AG08395 (cell line): ENCODE results near the gene TPPP.
"Not testable (repeated sequence)": the region's sequence is repeated elsewhere in the genome, so short reads cannot be mapped to it uniquely, and the experiment has no call there.

Source experiments
- DNase-seq: peaks from one replicate; pipeline ENCODE4 v3.0.0; 2012; ENCODE audit warnings: mixed read lengths, low spot score

TPPP gene

DNA sequence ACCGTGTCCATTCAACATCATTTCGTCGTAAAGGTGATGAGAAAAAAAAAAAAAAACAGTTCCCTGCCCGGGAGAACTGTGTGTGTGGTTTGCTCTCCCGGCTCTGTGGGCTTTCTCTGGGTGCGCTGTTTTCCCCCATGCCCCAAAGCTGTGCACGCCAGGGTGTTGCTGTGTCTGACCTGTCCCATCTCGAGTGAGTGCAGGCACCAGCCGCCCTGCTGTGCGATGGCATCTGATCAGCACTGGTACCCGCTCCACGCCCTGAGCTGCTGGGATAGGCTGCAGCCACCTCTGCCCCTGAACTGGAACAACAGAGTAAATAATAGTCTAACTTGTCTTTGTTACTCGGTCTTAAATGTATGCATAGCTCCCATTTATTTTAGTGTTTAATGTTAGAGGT is 47.7 kb downstream of the TPPP start:
- DNase-seq = no peak

DNA sequence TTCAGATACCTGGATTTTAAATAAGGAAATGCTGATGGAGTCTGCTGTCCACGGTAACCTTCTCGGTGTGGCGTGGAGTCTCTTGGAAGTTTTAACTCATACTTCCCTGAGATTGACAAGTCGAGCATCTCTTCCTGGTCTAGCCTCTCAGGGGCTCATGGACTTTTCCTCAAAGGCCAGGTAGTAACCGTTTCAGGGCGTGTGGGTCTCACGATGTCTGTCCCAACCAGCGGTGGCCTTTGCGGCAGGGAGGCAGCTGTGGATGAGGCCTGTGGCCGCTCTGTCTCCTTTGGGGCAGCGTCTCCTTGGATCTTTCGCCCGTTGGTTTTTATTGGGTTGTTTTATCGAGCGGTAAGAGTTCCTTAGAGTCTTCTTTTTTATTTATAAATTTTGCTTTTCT is 48.2 kb downstream of the TPPP start:
- no peak for DNase-seq

DNA sequence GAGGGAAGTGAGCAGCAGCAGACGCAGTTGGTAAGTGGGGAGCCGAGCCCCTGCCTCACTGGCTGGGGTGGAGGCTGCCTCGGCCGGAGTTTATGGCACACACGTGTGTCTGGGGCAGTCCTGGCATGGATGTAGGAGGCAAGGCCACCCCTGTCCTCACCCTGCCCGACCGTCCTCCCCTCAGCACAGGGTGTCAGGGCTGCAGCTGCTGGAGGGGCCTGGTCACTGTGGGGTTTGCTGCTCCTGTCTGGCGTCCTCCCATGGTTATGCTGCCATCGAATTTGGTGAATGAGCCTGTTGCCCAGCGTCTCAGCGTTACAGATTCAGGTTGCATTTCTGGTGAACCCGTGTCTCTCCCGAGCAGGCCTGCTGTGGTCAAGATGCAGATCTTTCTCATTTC is 48.6 kb downstream of the TPPP start:
- no peak for DNase-seq

- DNase-seq = no peak
Measured at GRCh38 chr5:643811-644271, 49.3 kb downstream of the TPPP start.

GRCh38 chr5:643351-643801 is 49.8 kb downstream of the TPPP start:
- DNase-seq = no peak

- no peak for DNase-seq
Measured at GRCh38 chr5:642481-642880, 50.7 kb downstream of the TPPP start.

DNA sequence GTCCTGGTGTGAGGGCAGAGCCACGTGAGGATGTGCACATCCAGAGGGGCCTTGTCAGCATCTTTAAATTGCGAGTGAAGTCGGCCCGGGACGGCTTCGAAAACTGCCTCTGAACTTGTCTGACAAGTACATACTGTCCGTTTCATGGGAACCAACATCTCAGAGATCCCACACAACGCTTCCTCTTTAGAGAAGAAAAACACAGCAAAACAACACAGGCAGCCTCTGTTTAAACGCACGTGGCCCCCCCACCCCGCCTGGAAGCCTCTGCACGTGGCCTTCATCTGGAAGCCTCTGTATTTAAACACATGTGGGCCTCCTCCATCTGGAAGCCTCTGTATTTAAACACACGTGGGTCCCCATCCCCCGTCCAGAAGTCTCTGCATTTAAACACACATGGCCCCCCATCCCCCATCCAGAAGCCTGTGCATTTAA is 51.8 kb downstream of the TPPP start:
- DNase-seq = no peak

GRCh38 chr5:640461-641330 is 52.5 kb downstream of the TPPP start:
- DNase-seq = no peak

- DNase-seq = no peak
Measured at GRCh38 chr5:639584-640213, 53.5 kb downstream of the TPPP start.

DNA sequence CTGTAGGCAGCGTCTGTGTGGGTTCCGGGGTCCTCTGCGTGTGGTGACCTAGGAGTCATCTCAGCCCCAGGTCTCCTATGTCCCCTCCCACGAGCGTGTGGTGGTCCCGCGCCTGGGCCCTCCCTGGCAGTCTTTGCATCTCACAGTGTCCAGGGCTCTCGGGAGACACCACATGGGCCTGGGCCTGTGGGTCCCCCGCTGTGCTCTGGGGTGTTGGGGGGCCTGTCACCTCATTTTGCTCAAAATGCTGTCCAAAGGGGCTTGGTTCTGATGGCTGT is 54.0 kb downstream of the TPPP start:
- no peak for DNase-seq

DNA sequence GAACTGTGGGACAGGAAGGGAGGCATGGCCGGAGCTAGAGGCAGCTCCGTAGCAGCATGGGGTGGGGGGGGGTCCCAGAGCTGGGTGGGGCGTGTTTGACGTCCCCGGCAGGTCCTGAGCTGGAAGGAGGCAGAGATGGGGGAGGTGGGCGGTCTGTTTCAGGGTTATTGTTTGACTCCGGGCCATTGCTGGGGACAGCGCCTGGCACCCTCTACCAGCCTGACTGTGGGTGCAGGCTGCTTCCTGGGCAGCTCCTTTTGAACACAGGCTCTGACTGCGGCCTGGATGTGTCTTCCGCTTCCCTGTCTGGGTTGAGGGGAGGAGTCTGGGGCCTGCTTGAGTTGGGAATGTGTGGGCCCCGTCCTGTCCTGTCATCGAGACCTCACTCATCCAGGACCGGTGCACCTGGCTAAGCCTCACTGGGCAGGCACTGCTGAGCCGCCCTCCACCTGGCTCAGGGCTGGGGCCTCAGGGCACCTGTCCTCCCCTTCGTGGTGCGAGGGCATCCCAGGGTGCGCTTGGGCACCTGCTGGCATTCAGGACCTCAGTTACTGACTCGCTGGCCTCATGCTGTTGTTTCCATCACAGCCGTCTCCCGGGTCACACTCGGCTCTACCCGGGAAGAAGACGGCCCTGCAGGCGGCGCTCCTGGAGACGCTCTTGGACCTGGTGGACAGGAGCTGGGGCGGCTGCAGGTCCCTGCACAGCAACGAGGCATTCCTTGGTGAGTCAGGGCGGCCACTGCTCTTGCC is 54.5 kb downstream of the TPPP start:
- no peak for DNase-seq

DNA sequence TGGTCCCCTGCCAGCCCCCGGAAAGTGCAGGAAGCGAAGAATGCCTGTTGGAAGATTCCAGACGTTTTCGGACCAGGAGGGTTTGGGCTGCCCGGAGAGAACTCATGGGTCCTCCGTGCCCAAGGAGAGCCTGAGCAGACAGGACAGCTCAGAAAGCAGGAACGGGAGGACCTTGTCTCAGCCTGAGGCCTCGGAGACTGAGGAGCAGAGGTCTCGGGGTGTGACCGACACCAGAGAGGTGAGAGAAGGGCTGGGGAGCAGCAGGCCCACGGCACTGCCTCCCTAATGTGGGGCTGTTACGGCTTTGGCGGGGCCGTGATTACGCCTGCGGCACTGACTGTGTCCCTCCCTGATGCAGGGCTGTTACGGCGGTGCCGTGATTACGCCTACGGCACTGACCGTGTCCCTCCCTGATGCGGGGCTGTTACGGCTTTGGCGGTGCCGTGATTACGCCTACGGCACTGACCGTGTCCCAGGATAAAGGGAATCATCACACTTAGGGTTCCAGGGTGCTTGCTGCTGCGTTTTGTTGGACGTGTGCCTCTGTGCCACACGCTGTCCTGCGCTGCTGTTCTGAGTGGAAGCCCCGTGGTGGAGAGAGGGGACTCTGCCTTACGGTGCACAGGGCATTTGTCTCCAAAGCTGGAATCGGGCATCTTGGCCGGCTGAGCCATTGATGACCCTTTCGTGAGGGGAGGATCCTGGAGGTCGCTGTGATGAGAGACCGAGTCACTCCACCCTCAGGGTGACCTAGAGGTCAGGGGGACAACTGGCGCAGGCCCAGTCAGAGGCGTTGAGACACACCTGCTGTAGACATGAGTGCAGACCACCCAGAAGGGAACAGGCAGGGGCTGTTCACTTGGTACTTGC is 55.3 kb downstream of the TPPP start:
- DNase-seq = no peak

DNA sequence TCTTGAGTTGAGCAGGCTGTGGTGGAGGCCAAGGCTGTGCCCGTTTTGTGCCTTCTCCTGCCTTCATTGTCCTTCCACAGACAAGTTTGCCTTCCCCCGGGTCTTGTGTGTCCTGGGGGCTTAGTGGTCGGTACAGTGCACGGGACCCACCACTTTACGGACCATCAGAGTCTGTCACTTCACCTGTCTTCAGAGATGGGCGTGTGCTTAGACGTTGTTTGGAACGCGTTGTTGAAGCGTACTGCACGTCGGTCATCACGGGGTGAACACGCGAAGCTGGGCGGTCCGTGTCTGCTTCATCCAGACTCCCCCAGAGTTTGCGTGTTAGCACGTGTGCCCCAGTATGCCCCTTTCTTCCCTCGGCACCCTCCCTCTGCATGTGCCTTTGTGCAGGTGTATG is 56.2 kb downstream of the TPPP start:
- DNase-seq = no peak

DNA sequence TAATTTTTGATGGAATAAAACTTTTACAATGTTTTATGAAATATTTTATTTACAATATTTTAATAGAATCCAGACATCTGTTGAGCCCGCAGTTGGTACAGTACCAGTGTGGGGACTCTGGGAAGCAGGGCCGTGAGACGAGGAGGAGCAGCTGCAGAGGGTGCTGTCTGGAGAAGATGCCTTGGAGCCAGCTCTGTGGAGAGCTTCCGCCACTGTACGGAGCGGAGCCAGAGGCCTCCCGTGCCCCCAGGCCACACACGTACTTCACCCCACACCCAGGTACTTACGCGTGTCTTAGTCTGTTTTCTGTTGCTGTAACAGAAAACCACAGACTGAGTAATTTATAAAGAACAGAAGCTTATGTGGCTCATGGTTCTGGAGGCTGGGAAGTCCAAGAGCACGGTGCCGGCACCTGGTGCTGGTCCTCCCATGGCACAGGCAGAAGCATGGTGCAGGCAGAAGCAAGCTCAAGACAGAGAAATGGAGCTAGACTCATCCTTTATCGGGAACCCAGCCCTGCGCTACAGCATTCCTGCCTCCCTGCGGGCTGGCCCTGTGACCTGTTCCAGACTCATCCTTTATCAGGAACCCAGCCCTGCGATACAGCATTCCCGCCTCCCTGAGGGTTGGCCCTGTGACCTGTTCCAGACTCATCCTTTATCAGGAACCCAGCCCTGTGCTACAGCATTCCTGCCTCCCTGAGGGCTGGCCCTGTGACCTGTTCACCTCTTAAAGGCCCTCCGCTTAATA is 57.7 kb downstream of the TPPP start:
- DNase-seq = no peak

- no peak for DNase-seq
Measured at GRCh38 chr5:634191-634590, 59.0 kb downstream of the TPPP start.

DNA sequence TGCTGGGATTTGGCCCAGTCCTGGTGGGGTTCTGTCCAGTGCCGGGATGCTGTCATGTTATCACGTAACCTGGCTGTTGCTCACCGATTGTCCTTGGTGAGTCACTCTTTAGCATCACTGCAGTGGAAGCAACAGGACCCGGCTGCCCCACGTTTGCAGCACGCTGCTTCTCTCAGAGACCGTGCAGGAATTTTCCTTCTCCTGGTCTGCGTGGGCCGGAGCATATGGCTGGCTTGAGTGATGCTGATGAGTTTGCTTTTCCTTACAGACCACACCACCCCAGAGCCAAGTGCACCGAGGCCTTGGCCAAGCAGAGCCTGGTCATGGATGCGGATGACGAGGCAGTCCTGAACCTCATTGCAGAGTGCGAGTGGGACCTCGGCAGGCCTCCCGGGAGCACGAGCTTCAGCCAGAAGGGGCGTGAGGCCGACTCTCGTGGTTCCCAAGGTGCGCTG is 59.6 kb downstream of the TPPP start:
- DNase-seq = no peak

- DNase-seq = not testable (repeated sequence)
Measured at GRCh38 chr5:628351-629205, 64.6 kb downstream of the TPPP start.

DNA sequence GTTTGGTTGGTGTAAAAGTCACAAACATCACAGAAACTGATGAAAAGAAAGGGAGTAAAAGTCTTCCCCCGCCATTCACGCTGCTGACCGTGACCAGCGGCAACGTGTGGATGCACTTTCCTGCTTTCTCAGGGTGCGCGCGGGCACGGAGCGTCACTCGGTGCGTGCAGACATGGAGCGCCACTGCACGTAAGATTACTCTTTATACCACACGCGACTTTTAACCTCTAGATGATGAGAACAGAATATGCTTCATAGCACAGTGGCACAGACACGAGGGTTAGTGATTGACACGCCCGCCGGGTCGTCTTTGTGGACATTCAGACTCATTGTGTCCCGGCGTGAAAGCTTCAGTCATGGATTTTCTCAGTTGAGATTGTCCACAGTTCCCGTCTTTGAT is 65.3 kb downstream of the TPPP start:
- no peak for DNase-seq

- DNase-seq = peak; percentile 19
Measured at GRCh38 chr5:626850-627249, 66.3 kb downstream of the TPPP start.

- no peak for DNase-seq
Measured at GRCh38 chr5:625516-625915, 67.6 kb downstream of the TPPP start.
